Esophagus muscularis mucosa (tissue), 3 donors: ENCODE measurements around the gene BAZ2B.

Experiments used
- CTCF ChIP-seq, 3 experiments: fragments of 200-600 bp in 2 of 3; fragments of 450-650 bp in 1 of 3; sonication (generic) in 2 of 3; IDR thresholded peaks; one replicate each; pipeline ENCODE4 v1.5.1; 2017 to 2019; ENCODE audit warnings: antibody characterized with exemption in 3 of 3, mild to moderate bottlenecking in 2 of 3, moderate library complexity in 1 of 3
- POLR2A ChIP-seq: fragments of 450-650 bp; IDR thresholded peaks from one replicate; pipeline ENCODE4 v1.6.1; 2017; ENCODE audit warnings: antibody characterized with exemption, moderate library complexity, mild to moderate bottlenecking, low read depth

- TF ChIP-seq CTCF (IDR thresholded peaks at IDR 0.05) (no peak), POLR2A (no peak)
Measured at GRCh38 chr2:159279700-159280099, 336.6 kb downstream of the BAZ2B start.
